GM19438 (cell line): Measurements from ENCODE around the gene SLC66A2.
A peak's percentile ranks its signal among the peaks of the same experiment; 100 is the strongest.

Experiments
- ATAC-seq: cut with Tn5 transposase; IDR thresholded peaks from one replicate; pipeline ENCODE4 v1.9.1; 2021; ENCODE audit warnings: low read depth; ENCODE audit not compliant: unreplicated experiment

Gene SLC66A2

DNA sequence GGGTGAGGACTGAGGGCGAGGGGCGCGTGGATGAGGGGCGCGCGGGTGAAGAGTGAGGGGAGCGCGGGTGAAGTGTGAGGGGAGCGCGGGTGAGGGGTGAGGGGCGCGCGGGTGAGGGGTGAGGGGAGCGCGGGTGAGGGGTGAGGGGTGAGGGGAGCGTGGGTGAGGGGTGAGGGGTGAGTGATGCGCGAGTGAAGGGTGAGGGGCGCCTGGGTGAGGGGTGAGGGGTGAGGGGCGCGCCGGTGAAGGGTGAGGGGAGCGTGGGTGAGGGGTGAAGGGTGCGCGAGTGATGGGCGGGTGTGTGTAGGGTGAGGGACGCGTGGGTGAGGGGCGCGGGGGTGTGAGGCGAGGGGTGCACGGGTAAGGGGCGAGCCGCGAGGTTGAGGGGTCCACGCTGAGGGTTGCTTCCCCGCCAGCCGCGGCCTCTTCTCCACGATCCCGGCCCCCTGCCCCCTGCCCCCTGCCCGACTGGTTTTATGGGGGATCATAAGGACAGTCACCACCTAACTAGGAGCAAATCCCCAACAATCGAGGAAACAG lies 1.1 kb upstream of the SLC66A2 start:
- no peak for ATAC-seq

DNA sequence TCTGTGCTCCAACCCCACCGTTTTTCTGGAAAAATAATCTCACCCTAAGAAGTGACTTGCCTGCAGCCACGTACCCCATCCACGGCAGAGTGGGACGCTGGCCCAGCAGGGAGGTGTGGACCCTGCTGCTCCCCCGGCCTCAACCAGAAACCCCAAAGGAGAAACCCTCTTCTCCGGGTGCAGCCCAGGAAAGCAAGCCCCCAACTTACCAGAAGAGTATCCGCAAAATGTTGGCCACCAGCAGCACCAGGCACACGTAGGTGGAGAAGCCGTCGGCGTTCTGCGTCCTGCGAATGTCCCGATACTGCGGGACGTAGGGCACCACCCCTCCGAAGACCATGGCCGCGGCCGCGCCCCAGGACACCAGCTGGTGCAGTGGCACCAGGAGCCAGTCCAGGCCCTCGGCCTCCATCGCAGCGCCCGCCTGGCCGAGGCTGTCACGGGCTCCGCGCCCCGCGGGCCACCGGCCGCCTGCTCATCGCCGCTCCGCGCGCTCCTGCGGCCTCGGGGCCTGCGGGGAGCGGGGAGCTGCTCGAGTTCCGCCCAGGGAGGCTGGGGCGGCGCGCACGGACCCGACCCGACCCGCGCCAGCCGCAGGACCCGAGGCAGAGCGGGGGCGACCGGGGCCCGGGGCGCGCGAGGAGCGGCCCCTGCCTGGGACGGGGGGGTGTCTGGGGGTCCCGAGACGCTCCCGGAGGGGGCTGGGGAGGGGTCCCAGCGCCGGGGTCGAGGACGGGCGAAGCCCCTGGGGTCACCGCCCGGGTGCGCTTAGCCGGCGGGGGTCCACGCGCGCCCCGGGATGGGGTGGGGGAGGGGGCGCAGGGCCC lies 725 bp downstream of the SLC66A2 start:
- peak; percentile 37 for ATAC-seq

DNA sequence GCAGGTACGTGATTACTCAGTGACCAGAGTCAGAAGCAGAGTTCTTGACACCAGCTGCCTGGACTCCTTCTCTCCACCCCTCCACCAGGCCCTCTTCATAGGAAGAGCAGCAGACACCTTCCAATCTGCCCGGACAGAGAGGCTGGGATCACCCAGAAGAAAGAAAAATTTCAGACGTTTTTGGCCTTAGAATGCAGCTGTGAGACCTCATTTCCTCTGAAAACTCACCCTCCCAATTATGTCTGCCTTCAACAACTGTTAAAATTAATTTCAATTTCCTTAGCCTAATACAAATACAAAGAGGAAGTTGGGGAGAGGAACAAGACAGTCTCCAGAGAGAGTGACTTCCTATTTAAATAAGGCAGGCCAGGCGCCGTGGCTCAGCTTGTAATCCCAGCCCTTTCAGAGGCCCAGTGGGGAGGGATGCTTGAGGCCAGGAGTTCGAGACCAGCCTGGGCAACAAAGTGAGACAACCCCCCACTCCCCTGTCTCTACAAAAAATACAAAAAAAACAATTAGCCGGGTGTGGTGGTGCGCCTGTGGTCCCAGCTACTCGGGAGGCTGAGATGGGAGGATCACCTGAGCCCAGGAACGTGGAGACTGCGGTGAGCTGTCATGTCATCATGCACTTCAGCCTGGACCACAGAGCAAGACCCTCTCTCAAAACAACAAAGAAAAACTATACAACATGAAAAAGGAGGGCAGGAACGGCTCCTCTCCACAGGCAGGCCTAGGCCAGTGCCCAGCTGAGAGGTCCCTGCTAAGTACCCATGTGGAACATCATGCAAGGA lies 1.6 kb downstream of the SLC66A2 start:
- ATAC-seq: no peak

DNA sequence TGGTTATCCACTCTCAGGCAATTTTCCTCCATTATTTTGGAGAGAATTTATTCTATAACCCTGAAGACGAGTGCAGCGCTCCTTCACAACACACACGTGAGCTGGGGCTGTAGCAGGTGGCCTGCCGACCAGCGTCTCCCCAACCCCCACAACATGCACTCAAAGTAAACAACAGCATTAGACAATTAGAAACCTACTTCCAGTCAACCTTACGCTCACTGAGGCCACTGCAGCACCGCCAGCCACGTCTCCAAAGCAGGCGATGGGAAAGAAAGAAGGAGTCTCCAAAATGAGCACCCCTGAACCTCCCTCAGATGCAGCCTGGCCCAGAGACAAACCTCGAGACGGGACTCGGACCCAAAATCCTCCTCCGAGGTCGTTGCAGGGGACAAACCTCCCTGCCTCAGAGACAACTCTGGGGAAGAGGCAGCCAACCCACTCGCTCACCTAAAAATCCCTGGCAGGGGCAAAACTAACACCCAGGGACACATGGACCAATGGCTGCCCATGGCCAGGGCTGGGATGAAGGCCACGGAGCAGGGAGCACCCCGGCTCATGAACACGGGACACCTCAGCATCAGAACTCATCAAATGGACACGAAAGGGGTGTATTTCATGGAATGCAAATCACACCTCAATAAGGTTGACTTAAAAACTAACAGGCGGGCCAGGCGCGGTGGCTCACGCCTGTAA lies 2.6 kb downstream of the SLC66A2 start:
- ATAC-seq: no peak

DNA sequence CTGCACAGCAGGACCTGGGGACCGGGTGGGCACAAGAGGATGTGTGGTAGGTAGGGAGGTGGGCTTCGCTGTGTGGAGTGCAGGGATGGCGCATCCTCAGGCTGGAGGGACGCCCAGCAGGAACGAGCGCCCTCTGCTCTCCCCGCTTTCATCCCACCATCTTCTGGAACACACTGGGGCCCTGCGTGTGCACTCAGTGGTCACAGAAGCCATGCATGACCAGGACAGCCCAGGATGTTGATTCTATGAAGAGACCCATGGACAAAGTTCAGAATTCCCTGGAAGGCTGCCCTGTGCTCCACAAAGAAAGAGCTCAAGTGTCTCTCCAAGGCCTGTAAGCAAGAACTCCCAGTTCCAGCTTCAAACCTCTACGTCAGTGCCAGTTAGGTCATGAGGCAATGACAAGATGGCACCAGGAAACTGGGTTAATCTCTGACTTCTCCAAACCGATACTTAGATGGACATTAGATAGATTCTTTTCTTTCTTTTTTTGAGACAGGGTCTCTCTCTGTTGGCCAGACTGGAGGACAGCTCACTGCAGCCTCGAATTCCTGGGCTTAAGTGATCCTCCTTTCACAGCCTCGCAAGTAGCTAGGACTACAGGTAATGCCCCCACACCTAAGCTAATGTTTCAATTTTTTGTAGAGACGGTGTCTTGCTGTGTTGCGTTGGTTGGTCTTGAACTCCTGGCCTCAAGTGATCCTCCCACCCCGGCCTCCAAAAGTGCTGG lies 3.4 kb downstream of the SLC66A2 start:
- no peak for ATAC-seq

DNA sequence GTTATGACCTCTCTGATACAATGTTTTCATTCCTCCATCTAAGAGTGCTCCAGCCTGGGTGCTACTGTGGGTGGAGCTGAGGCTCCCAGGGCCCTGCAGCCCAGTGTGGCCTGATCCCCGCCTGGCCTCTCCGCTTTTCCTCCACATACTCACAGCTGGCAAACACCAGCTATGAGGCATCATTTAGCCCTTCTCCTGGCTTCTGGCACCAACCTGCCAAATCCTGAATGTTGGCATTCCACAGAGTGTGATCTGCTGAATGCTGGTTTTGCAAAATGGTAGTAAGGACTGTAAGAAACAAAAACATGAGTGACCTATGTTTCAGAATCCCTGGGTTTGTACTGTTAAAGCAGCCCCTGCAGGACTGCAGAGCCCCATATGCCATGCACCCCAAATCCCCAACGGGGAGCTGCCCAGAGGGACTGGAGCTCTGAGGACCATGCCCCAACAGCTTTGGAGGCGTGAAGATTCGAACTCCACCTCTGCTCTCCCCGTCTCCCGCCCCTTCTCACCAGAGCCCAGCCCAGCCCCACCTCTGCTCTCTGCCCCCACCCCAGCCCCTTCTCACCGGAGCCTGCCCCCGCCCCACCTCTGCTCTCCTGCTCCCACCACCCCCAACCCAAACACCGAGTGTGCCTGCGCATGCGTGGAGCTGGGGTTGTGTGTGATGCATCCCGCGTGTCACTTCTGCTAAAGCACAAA lies 4.2 kb downstream of the SLC66A2 start:
- ATAC-seq: no peak

DNA sequence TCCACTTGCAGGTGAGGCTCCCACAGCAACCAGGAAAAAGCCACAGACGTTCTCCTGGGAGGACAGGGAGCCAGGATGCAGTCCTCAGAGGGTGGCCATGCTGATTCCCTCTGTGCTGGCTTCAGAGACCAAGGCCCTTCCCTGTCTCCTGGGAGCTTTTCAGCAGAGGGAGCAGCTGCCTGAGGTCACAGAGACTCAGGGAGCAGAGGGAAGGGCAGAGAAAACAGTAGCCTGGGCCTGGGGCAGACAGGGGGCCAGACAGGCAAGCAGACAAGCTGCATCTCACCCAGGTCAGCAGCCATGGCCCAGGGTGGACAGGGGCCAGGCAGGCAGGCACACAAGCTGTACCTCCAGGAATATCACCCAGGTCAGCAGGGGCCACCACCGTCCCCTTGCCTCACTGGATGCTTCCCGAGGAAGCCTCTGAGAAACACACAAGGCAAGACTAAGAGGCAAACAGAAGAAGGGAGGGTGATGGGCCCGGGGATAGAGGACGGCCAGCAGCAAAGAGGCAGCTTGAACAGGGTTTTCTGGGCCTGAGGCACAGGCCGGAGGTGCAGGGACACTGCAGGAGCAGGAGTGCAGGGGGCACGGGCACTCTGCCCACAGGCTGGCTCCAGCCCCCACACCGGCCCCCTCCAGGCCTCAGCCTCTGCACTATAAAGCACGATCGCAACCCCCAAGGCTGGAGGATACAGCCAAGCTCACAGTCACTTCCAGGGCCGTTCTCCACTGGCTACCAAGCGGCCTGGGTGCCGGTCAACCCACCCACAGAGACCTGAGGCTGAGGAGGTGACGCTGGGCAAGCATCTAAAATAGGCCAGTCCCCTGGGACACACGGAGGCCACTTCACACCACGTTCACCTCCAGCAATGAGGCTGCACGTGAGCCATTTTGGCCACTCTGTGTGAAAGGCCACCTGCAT lies 6.1 kb downstream of the SLC66A2 start:
- no peak for ATAC-seq

DNA sequence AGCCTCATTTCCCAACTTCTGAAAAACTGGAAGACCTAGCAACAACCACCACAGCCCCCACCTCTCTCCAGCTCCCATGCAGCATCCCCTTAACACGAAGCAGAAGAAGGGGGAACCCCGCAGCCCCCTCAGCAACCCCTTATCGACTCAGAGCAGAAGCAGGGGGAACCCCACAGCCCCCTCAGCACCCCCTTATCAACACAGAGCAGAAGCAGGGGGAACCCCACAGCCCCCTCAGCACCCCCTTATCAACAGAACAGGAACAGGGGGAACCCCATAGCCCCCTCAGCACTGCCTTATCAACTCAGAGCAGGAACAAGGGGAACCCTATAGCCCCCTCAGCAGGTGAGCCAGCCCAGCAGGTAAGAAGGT lies 6.7 kb downstream of the SLC66A2 start:
- ATAC-seq: no peak

DNA sequence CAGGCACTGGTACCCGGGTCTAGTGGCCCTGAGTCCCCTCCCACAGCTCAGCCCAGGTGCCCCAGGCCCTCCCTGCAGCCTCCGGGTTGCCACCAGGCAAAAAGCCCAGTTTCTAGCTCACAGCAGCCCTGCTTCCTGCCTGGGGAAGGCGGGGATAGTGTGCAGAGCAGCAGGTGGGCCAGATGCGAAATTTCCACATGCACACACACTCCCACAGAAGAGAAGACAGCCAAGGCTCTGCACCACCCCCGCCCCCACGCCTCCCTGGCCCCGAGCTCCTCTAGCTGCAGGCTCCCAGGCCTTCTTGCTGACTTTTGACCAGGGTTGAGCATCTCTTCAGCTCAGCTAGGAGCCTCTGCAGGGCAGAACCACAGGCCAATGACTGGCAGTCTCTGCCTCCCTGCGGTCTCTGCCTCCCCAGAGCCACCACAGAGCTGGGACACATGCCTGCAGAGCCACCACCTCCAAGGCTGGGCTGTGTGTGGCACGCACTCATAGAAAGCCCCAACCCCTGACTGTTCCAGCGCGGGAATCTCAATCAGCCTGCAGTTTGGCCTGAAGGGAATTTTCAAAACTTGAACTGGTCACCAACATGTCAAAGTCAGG lies 7.2 kb downstream of the SLC66A2 start:
- no peak for ATAC-seq

DNA sequence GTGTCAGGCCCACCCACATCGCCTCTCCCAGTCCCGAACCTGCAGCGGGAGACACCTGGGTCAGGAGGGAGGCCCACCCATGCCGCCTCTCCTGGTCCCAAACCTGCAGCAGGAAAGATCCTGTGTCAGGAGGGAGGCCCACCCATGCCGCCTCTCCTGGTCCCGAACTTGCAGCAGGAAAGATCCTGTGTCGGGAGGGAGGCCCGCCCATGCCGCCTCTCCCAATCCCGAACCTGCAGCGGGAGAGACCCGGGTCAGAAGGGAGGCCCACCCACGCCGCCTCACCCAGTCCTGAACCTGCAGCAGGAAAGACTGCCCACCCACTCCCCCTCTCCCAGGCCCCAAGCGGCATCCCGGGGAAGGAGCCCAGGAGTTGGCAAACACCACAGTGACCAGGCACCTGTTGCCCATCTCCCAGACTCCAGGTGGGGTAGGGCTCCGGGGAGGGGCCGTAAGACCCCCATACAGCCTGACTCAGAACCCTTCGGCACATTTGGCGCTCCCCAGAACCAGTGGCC lies 7.8 kb downstream of the SLC66A2 start:
- no peak for ATAC-seq

DNA sequence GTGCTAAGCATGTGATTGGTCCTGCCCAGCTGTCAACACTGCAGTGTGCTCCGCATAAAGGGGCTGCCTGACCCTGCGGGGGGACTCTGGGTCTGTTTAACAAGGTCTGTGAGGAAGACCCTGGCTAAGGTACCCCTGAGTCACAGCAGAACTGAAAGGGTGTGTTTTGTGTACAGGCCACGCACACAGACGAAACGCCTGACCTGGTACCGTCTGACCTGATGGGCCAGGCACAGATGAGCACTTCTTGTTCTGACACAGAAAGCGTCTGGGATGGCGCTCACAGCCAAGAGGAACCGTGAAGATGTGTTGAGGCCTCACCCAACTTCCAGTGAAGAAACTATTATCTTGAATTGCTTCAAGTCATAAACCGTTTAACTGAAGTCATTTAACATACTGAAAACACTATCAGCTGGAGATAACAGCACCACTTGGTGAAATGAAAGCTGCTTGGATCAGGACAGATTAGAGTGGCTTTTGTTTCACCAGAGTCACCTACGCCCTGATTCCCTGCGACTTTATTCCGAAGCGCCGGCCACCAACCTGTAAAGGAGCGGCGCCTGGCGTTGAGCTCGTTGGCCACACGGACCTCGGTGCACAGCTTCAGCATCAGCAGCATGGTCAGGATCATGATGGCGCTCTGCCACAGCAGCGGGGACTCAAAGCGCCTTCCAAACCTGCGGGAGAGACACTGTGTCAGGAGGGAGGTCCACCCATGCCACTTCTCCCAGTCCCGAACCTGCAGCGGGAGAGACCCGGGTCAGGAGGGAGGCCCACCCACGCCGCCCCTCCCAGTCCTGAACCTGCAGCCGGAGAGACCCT lies 8.5 kb downstream of the SLC66A2 start:
- no peak for ATAC-seq

DNA sequence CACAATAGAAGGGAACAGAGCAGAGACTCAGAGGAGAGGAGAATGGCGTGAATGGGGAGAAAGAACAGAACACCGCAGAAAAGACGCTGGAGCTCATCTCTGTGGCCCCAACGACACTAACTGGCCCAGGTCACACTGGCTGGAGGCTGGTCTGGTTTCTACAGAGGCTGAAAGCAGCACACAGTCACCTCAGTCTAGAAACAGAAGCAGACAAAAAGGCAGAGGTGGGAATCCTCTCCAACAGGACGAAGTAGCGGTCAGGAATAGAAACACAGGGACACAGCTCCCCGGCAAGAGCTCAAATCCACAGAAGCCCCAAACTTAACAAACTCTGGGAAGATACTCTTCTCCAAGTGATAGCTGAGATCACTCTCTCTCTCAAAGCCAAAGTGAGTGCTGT lies 9.2 kb downstream of the SLC66A2 start:
- no peak for ATAC-seq

DNA sequence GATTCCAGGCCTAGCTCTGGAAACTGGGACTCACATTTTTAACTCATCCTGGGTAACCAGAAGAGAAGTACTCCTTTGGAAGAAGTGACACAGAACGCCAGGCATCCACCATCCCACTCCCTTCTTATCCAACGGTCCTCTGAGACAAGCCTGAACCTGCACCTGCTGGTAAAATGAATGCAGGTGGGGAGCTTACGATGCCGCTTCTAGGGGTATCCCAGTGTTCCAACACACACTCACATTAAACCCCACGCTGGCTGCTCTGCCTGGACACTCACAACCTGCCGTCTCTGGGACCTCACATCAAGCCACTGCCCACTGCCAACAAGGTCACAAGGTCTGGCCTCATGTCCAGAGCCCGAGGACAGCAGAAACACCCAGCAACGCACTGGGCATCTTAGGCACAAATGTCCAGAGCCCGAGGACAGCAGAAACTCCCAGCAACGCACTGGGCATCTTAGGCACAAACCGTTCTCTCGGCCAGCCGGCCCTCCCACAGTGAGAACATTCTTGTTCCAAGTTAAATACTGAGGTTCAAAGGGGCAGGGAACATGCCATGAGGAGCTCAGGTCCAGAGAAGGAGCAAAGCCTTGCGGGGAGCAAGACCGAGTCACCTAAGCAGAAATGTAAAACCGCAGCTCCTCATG lies 9.9 kb downstream of the SLC66A2 start:
- no peak for ATAC-seq

DNA sequence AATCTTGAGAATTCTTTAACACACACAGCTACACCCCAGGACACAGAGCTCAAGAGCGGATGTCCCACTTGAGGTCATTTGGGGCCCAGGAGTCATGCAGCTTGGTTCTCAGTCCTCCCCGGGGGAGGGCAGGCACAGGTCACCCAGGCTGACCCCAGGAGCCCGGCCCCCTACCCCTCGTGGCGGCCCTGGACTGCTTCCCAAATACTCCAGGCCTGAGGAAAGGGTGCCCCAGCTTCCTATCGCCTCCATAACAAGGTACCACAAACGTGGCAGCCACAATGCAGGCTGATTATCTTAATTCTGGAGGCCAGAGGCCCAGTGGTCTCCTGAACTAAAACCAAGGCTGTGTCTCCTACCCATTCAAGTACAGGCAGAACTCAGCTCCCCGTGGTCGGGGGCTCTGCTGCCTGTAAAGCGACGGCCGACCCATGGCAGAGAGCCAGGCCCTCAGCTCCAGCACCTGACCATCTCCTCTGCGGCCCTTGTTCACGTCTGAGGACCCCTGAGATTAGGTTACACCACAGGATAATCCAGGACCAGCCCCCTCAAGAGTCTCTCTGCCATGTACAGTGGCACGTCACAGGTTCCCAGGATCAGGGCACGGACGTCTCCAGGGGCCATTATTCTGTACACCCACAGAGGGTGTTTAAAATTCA lies 10.5 kb downstream of the SLC66A2 start:
- no peak for ATAC-seq

DNA sequence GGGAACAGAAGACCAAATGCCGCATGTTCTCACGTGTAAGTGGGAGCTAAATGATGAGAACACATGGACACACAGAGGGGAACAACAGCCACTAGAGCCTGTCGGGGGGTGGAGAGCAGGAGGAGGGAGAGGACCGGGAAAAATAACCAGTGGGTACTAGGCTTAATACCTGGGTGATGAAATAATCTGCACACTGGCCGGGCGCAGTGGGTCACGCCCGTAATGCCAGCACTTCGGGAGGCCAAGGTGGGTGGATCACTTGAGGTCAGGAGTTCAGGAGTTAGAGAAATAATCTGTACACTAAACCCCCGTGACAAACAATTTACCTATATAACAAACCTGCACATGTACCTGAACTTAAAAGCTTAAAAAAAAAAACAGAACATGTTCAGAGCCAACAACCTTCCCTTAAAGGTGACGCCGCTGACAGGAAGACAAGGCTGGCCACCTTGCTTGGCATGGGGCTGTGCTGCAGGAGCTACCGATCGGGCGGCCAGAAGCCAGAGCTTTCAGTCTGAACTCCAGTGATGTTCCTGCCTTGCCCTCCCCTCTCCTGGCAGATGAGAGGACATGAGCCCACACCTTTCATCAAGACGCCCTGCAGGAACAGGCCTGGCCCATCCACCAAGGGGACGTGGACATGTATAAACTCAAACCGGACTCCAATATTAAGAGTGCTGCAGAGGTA lies 11.2 kb downstream of the SLC66A2 start:
- no peak for ATAC-seq

DNA sequence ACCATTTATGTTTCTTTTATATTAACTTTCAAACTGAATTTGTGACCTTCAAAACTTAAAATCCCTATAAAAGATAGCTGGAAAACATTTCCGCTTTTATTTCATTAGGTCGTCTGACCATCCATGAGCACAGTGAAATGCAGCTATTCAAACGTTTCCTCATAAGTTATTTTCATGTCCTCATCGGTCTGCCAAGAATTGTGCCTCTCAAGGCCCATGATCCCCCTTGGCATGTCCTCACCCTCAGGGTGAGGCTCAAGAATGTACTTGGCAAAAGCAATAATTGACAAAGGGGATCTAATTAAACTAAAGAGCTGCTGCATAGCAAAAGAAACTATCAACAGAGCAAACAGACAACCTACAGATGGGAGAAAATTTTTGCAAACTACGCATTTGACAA lies 12.4 kb downstream of the SLC66A2 start:
- ATAC-seq: no peak
